Right lobe of liver (tissue), 6 donors: ENCODE measurements around the gene LARP6. TPM values are rescaled to one million over a fixed set of nuclear protein-coding genes. Genes with fewer than 3 reads are reported as not detected.

Experiments
- ATAC-seq, 4 donors: fragments of 200-7000 bp; cut with Tn5 transposase; one replicate each; pipeline ENCODE4 v1.9.1; 2020; ENCODE audit warnings: mild to moderate bottlenecking in 4 of 4, moderate library complexity in 4 of 4
- DNase-seq, 3 donors: peaks; one replicate each; pipeline ENCODE4 v3.0.0-alpha.2; 2020
- H3K27ac ChIP-seq, 3 donors: fragments of 200-600 bp; one replicate each; pipeline ENCODE4 v1.8.0; 2022
- H3K27me3 ChIP-seq, 2 donors: fragments of 200-600 bp; one replicate each; pipeline ENCODE4 v1.8.0; 2022
- H3K36me3 ChIP-seq, 4 donors: fragments of 200-600 bp; sonication (generic) in 1 of 4; one replicate each; pipeline versions ENCODE4 v1.5.1 to v1.8.0; 2017 to 2022; ENCODE audit warnings: control low read depth in 1 of 4
- H3K4me1 ChIP-seq, 4 donors: fragments of 200-600 bp; sonication (generic) in 1 of 4; one replicate each; pipeline versions ENCODE4 v1.5.1 to v1.8.0; 2017 to 2022; ENCODE audit warnings: control low read depth in 1 of 4
- H3K4me3 ChIP-seq, 3 donors: fragments of 200-600 bp; one replicate each; pipeline ENCODE4 v1.8.0; 2022
- H3K9me3 ChIP-seq, 4 donors: fragments of 200-600 bp; sonication (generic) in 1 of 4; one replicate each; pipeline versions ENCODE4 v1.5.1 to v1.8.0; 2017 to 2022; ENCODE audit warnings: control low read depth in 1 of 4
- CTCF ChIP-seq, 4 donors: fragments of 200-600 bp in 3 of 4; fragments of 450-650 bp in 1 of 4; IDR thresholded peaks; one replicate each; pipeline versions ENCODE4 v1.5.1 to v1.8.0; 2016 to 2022; ENCODE audit warnings: antibody characterized with exemption in 4 of 4, mild to moderate bottlenecking in 2 of 4
- POLR2A ChIP-seq: fragments of 450-650 bp; IDR thresholded peaks from one replicate; pipeline ENCODE4 v1.6.1; 2017; ENCODE audit warnings: antibody characterized with exemption, mild to moderate bottlenecking
- WGBS: methylation state at CpG from one replicate; pipeline ENCODE4 v1.1.6; 2018; ENCODE audit warnings: low coverage, low lambda C conversion rate; ENCODE audit not compliant: insufficient coverage; ENCODE audit errors: missing lambda C conversion rate; 5-methylcytosine and 5-hydroxymethylcytosine counted together
- intact Hi-C, 2 donors: fragments of 100-400 bp; cut with DNase I; formaldehyde crosslinking; loops; one replicate each; pipeline versions ENCODE4 v1.11.2 to v1.14.1; 2022
- total RNA-seq, 6 experiments: library from RNA; depleted of rRNA in 2 of 6; stranded (reverse); fragments of >200 nt in 2 of 6; fragmentation: NEBNext Ultra II Directional in 3 of 6; extraction: Animal tissue kit (Norgen Biotek cat#: 25700) in 3 of 6; gene quantifications; one replicate each; pipeline versions ENCODE4 v1.1.0 to v1.2.4, GENCODE V29; 2016 to 2023
- donor health status: DM: no; HTN: yes; CAD: no.
- donor health status: DM: no; HTN: no; CAD: no.
- donor health status: DM: no; HTN: no; CAD: no.
- donor health status: DM: no; HTN: yes; CAD: no.
- donor health status: DM: no; HTN: yes; CAD: no.

The LARP6 gene
- total RNA-seq, 6 experiments from 2014 or later, result 1.3 to 13.7 (median 4.1) TPM

- H3K27ac ChIP-seq, result no peak overlapping the region
- WGBS, result no CpG with 5 or more reads among the region's 5 CpGs
Measured at GRCh38 chr15:70801109-70801508, 52.8 kb downstream of the LARP6 start.

GRCh38 chr15:70799667-70800450 lies 54.1 kb downstream of the LARP6 start:
- TF ChIP-seq POLR2A, result no peak
- no peak for TF ChIP-seq CTCF (IDR thresholded peaks at IDR 0.05)
- peak in 1 of 3 donors; percentile 55 for DNase-seq
- Histone ChIP-seq H3K9me3 (no peaks in the 10 kb centered on the region), H3K36me3 (no peaks in the 10 kb centered on the region), H3K27ac (peak overlapping the region in 1 of 3 donors; percentile 20), H3K4me1 (peaks cover 0 to 14% (median 6%) of the 10 kb centered on the region in 4 donors), H3K27me3 (no peaks in the 10 kb centered on the region), H3K4me3 (no peak overlapping the region)
- WGBS, result 80% methylated on average over 7 of the region's 9 CpGs
- peak; percentile 74 to 97 (median 92) for ATAC-seq
- intact Hi-C loops, result no loop called here

More at GRCh38 chr15:70801109-70801508, 52.8 kb downstream of the LARP6 start:
- Histone ChIP-seq H3K4me1 (peaks cover 0 to 14% (median 6%) of the 10 kb centered on the region in 4 donors), H3K36me3 (no peaks in the 10 kb centered on the region), H3K9me3 (no peaks in the 10 kb centered on the region), H3K4me3 (no peak overlapping the region), H3K27me3 (no peaks in the 10 kb centered on the region)
- ATAC-seq (no peak), DNase-seq (no peak)
- intact Hi-C loops, result no loop called here
- TF ChIP-seq CTCF (IDR thresholded peaks at IDR 0.05) (no peak), POLR2A (no peak)

DNA sequence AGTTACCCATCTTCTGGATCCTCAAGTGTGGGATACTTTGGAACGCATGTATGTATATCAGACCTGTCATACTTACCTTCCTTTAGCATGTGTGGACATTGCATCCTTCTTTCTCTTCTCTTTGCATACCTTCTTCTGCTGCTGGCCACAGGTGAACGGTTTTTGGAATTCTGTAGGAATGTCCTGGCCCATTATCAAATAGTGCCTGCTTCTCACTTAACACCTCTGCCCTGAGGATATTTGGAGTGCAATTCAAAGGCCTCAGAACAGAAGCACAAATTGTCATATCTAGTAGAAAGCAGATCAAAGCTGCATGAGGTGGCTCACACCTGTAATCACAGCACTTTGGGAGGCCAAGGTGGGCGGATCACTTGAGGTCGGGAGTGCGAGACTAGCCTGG lies 56.5 kb downstream of the LARP6 start:
- TF ChIP-seq POLR2A (no peak), CTCF (IDR thresholded peaks at IDR 0.05) (no peak)
- no peaks in the 10 kb centered on the region for H3K36me3 ChIP-seq
- H3K27ac ChIP-seq, result no peak overlapping the region
- 88% methylated on average over 5 of the region's 5 CpGs for WGBS
- H3K27me3 ChIP-seq, result no peaks in the 10 kb centered on the region
- no peak overlapping the region for H3K4me3 ChIP-seq
- peaks cover 0 to 14% (median 6%) of the 10 kb centered on the region in 4 donors for H3K4me1 ChIP-seq
- no peak for DNase-seq
- H3K9me3 ChIP-seq, result no peaks in the 10 kb centered on the region
- no peak for ATAC-seq
- intact Hi-C loops, result no loop called here

DNA sequence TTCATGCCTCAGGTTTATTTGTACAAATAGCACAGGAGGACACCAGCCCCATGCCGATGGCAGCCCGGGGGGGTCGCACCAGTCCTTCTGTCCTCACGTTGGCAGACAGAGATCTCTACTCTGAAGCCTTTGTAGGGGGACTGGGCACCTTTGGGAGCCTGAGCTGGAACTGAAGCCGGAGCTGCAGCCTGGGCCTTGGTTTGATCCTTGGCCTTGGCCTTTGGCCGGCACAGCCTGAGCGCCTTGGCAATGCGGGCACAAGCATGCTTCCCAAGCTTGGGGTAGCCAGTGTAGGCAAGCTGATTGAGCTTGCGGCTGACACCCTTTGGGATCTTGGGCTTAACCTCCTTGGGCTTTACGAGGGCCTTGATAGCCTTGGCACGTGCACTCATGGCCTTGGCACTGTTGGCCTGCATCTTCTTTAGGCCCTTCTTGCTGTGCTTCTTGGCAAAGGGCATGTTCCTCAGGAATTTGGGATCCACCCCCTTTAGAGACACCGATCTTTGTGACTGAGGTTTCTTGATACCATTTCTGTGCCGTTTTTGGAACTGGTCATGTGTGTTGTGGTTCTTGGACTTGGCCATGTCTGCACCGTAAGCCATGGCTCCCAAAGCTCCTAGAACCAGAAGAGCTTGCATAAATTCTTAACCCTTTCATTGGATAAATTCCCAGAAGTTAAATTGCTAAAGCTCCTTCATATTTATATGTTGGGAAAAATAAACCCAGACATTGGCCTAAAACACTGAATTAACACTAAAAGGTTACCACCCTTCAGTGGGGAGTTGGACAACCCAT lies 57.2 kb downstream of the LARP6 start:
- 78% methylated on average over 7 of the region's 14 CpGs for WGBS
- Histone ChIP-seq H3K4me1 (peaks cover 0 to 14% (median 6%) of the 10 kb centered on the region in 4 donors), H3K36me3 (no peaks in the 10 kb centered on the region), H3K9me3 (no peaks in the 10 kb centered on the region), H3K27me3 (no peaks in the 10 kb centered on the region), H3K4me3 (no peak overlapping the region), H3K27ac (no peak overlapping the region)
- intact Hi-C loops, result no loop called here
- DNase-seq (no peak), ATAC-seq (no peak)
- TF ChIP-seq CTCF (IDR thresholded peaks at IDR 0.05), result no peak
- TF ChIP-seq POLR2A, result no peak
